ENCODE results near the gene MTARC2.

Gene MTARC2

DNA sequence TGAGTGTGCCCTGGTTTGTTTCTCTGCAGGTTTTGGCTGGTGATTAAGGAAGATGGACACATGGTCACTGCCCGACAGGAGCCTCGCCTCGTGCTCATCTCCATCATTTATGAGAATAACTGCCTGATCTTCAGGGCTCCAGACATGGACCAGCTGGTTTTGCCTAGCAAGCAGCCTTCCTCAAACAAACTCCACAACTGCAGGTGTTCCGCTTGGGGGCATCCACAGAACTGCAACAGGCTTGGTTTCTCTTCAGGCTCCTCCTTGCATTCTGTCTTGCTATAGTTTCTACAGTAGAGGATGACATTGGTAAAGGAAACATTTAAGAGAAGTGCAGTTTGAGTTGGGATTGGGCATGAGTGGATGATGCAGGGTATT lies 6.8 kb downstream of the MTARC2 start:
- Histone ChIP-seq H3K79me2 (ENCODE audit: insufficient read depth, low read depth) (no peaks in the 10 kb centered on the region), H3K27me3 (ENCODE audit: insufficient read depth, low read depth) (no peaks in the 10 kb centered on the region), H3K27ac (no peak overlapping the region), H3K9ac (no peak overlapping the region), H3K4me2 (no peak overlapping the region), H4K20me1 (ENCODE audit: insufficient read depth) (no peaks in the 10 kb centered on the region), H2AFZ (ENCODE audit: low read depth) (no peak overlapping the region), H3K36me3 (ENCODE audit: insufficient read depth) (no peaks in the 10 kb centered on the region), H3K4me1 (ENCODE audit: low read depth, poor library complexity, severe bottlenecking) (no peaks in the 10 kb centered on the region), H3K4me3 (IDR thresholded peaks at IDR 0.05; ENCODE audit: insufficient read depth, low read depth, low read length) (no peak overlapping the region)
- TF ChIP-seq, protein P1, sequence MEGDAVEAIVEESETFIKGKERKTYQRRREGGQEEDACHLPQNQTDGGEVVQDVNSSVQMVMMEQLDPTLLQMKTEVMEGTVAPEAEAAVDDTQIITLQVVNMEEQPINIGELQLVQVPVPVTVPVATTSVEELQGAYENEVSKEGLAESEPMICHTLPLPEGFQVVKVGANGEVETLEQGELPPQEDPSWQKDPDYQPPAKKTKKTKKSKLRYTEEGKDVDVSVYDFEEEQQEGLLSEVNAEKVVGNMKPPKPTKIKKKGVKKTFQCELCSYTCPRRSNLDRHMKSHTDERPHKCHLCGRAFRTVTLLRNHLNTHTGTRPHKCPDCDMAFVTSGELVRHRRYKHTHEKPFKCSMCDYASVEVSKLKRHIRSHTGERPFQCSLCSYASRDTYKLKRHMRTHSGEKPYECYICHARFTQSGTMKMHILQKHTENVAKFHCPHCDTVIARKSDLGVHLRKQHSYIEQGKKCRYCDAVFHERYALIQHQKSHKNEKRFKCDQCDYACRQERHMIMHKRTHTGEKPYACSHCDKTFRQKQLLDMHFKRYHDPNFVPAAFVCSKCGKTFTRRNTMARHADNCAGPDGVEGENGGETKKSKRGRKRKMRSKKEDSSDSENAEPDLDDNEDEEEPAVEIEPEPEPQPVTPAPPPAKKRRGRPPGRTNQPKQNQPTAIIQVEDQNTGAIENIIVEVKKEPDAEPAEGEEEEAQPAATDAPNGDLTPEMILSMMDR (conservative IDR thresholded peaks at IDR 0.05; ENCODE audit: low read depth, low read length): no peak

DNA sequence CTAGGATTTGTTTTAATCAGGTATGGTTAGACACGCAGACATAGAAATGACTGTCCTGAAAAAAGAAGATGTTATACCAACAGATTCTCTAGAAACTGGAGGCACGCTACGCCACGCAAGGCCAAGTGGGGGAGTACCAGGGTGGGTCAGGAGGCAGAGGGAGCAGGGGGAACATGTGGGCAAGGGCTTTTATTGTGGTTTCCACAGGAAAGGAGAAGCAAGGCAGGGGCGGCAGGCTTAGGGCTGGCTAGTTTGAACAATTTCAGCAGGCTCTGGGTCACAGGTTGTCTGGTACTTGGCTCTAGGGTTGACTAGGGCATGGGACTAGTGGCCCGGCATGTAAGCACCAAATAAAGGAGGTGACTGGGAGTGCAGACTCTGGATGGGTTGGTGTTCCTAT lies 7.2 kb downstream of the MTARC2 start:
- Histone ChIP-seq H3K9ac (no peak overlapping the region), H2AFZ (ENCODE audit: low read depth) (no peak overlapping the region), H4K20me1 (ENCODE audit: insufficient read depth) (no peaks in the 10 kb centered on the region), H3K27me3 (ENCODE audit: insufficient read depth, low read depth) (no peaks in the 10 kb centered on the region), H3K36me3 (ENCODE audit: insufficient read depth) (no peaks in the 10 kb centered on the region), H3K4me2 (no peak overlapping the region), H3K27ac (no peak overlapping the region), H3K4me1 (ENCODE audit: low read depth, poor library complexity, severe bottlenecking) (no peaks in the 10 kb centered on the region), H3K79me2 (ENCODE audit: insufficient read depth, low read depth) (no peaks in the 10 kb centered on the region), H3K4me3 (IDR thresholded peaks at IDR 0.05; ENCODE audit: insufficient read depth, low read depth, low read length) (no peak overlapping the region)
- TF ChIP-seq, protein P1 (conservative IDR thresholded peaks at IDR 0.05; ENCODE audit: low read depth, low read length): no peak

DNA sequence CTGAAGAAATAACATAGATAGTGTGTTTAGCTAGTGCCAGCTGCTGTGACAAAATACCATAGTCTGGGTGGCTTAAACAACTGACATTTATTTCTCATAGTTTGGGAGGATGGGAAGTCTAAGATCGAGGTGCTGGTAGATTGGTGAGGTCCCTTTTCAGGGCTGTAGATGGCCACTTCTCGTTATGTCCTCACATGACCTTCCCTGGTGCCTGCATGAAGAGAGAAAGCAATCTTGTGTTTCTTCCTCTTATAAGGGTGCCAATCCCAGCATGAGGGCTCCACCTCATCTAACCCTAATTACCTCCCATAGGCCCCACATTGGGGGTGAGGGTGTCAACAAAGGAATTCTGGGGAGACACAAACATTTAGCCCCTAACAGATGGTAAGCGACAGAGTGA lies 9.3 kb downstream of the MTARC2 start:
- H3K79me2 ChIP-seq (ENCODE audit: insufficient read depth, low read depth): no peaks in the 10 kb centered on the region
- H3K27ac ChIP-seq: no peak overlapping the region
- H3K27me3 ChIP-seq (ENCODE audit: insufficient read depth, low read depth): no peaks in the 10 kb centered on the region
- no peaks in the 10 kb centered on the region for H4K20me1 ChIP-seq (ENCODE audit: insufficient read depth)
- H3K4me1 ChIP-seq (ENCODE audit: low read depth, poor library complexity, severe bottlenecking): no peaks in the 10 kb centered on the region
- TF ChIP-seq, protein P1 (conservative IDR thresholded peaks at IDR 0.05; ENCODE audit: low read depth, low read length): no peak
- no peak overlapping the region for H2AFZ ChIP-seq (ENCODE audit: low read depth)
- H3K4me3 ChIP-seq (IDR thresholded peaks at IDR 0.05; ENCODE audit: insufficient read depth, low read depth, low read length): no peak overlapping the region
- no peaks in the 10 kb centered on the region for H3K36me3 ChIP-seq (ENCODE audit: insufficient read depth)
- no peak overlapping the region for H3K4me2 ChIP-seq
- no peak overlapping the region for H3K9ac ChIP-seq

DNA sequence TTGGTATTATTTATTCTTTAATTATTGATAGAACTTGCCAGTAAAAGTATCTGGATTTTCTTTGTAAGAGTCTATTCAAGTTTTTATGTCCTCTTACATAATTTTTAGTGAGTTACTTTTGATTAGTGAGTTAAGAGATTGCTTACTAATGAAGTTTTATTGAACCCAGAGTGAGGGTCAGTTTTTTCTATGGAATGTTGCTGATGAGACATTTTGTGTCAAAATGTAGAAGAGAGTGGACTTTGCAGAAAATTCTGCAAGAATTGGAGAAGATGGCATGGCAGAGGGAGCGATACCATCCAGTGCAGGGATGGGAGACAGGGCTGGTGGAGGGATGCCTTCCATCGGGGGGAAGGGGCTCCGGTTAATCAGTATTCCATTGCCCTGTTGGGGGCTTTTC lies 11.0 kb downstream of the MTARC2 start:
- Histone ChIP-seq H3K27me3 (ENCODE audit: insufficient read depth, low read depth) (no peaks in the 10 kb centered on the region), H3K27ac (no peak overlapping the region), H4K20me1 (ENCODE audit: insufficient read depth) (no peaks in the 10 kb centered on the region), H3K4me3 (IDR thresholded peaks at IDR 0.05; ENCODE audit: insufficient read depth, low read depth, low read length) (no peak overlapping the region), H3K4me1 (ENCODE audit: low read depth, poor library complexity, severe bottlenecking) (no peaks in the 10 kb centered on the region), H3K79me2 (ENCODE audit: insufficient read depth, low read depth) (no peaks in the 10 kb centered on the region), H3K9ac (no peak overlapping the region), H3K4me2 (no peak overlapping the region), H2AFZ (ENCODE audit: low read depth) (no peak overlapping the region), H3K36me3 (ENCODE audit: insufficient read depth) (no peaks in the 10 kb centered on the region)
- TF ChIP-seq, protein P1 (conservative IDR thresholded peaks at IDR 0.05; ENCODE audit: low read depth, low read length): no peak

All from KMS-11 (cell line).